ENCODE results near the gene RAB4A.

RAB4A gene, protein sequence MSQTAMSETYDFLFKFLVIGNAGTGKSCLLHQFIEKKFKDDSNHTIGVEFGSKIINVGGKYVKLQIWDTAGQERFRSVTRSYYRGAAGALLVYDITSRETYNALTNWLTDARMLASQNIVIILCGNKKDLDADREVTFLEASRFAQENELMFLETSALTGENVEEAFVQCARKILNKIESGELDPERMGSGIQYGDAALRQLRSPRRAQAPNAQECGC

DNA sequence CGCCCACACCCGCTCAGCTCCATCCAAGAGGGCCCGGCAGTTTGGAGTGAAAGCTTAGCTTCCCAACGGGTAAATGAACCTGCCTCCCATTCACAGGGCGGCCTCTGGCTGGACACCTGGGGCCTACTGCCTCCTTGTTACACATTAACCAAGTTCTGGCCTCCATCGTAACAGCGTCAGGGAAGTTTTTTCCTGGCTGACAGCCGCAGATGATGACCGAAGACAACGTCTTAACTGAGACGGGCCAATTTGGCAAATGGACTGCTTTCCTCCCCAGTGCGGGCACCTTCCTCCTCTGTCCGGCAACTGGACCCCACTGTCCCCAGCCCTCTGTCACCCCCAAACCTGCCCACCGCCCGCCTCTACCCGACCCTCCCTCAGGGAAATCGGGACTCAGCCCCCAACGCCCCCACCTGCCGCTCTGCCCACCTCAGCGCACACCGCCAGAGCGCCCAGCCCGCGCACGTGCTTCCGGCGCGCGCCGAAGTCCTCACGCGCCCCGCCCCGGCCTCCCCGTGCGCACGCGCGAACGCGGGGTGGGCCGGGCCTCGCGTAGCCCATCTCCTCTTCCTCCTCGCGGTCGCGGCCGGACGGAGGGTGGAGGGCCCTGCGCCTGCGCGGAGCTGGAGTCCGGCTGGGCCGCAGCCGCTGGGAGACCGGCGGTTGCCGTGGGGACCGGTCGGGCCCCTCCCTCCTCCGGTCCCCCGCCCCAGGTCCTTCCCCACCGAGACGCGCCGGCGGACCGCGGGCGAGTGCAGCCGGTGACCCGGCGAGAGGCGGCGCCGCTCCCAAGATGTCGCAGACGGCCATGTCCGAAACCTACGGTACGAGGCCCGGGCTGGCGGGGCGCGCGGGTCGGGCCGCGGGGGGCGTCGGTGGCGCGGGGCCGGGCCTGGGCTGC lies at the start of gene RAB4A:
Gene RAB4A, plus strand, starts transcription at position 565 of the 901 bp plus-strand sequence. Its CDS starts 229 bp downstream, at position 794.
- no peak for DNase-seq

DNA sequence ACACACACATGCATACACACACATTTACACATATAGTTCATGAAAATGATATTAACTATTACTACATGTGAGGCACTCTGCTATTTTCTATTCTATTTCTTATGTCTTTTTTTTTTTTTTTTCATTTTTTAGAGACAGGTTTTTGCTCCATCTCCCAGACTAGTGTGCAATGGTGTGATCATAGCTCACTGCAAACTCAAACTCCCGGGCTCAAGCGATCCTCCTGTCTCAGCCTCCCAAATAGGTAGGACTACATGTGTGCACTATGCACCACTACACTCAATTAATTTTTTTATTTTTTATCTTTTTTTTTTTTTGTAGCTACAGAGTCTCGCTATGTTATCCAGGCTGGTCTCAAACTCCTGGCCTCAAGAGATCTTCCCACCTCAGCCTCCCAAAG lies 48.8 kb upstream of the RAB4A start:
- no peak for DNase-seq

DNA sequence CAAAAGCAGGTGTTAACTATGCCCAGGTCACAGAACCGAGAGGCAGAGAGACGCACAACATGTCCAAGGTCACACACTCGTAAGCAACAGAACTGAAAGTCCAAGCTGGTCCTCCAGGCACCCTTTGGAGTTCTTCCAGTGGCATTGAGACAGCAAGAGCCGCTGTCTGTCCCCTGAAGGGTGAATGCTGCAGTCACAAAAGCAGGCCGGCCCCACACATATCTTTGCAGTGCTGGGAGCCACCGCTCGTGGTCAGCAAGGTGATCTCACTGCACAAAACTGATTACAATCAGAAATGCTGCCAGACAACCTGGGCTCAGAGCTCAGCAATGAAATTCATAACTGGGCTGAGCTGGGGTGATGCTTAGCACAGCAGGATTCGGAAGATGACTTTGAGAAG lies 47.4 kb upstream of the RAB4A start:
- DNase-seq = no peak

DNA sequence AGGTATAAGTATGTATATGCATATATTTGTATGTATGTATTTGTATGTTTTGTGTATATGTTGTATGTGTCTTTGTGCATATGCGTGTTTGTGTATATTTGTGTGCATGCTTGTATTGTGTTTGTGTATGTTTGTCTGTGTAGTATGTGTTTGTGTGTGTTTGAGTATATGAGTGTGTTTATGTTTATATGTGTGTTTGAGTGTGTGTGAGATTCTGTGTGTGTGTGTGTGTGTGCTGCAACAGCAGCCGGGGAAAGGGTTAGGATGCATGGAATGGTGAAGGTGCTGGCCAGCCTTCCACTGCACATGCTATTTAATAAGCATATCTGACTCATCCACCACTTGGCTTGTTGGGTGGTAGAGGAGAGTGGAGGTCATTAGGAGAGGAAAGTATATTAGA lies 46.6 kb upstream of the RAB4A start:
- no peak for DNase-seq

DNA sequence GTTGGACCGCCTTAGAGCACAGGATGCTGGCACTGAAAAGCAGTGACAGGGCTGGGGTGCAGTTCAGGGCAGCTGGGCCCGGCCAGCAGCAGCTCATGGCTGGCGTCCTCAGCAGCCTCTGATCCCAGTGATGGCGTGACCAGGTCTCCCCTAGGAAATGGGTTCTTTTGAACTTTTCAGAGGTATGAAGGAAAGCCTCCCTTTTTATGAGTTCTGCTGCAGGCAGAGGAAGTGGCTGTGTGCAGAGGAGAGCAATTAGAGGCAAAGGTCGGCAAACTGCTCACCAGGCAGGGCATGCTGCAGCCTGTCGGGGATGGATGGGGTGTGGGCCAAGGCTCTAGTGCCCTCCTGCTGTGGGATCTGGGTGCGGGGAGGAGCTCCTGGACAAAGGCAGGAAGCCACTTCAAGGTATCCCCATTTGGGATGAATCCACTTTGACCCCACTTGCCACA lies 45.6 kb upstream of the RAB4A start:
- DNase-seq = no peak

DNA sequence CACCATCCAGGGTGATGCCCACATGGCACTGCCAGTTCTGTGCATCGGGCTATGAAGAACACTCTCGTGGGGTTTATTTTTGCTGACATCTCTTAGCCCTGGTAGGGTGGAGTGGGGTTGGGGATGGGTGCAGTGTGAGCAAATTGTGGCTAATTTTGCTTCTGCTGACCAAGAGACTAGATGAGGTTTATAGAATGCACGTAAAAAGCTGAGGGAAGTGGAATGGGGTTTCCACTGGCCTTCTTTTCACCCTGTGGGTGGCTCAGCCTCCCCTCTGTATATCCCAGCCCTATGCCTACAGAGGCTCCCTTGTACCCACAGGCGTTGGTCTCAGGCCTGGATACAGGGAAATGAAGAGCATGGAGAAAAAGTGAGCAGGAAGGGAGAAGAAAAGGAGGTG lies 44.1 kb upstream of the RAB4A start:
- no peak for DNase-seq

DNA sequence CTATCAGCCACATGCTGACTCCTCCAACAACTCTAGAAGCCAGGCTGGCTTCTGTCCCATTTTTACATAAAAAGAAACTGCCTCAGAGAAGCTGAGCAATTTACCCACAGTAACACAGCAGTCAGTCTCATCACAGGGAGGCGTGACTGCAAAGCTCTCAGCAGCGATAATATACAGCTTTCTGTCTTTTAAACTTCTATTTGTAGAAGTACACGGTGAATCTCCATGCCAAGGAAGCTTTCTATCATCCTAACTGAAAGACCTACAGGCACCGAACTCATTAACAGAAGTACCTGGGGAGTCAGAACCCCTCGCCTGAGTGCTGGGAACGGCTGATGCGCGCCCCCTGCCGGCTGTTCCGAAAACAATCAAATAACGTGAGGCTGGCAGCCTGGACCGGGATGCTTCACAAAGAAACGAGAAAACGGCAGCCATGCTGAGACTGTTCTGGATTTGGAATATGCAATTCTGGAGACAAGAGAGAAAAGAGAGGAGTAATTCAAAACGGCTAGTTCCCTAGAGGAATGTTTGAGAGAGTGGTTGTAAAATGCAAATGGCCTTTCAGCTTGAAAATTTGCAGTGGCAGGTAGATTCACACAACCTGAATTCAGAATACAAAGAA lies 43.5 kb upstream of the RAB4A start:
- peak; percentile 85 for DNase-seq

DNA sequence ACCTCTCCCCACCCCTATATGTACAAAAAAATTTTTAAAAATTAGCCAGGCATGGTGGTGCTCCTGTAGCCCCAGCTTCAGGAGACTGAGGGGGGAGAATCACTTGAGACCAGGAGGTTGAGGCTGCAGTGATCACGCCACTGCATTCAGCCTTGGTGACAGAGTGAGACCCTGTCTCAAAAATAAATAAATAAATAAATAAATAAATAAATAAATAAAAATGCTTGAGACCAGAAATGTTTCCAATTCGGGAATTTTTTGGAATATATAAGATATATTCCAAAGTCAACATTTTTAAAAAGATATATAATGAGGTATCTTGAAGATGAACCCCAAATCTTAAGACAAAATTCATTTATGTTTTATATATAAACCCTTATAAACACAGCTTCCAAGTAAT lies 42.4 kb upstream of the RAB4A start:
- no peak for DNase-seq

DNA sequence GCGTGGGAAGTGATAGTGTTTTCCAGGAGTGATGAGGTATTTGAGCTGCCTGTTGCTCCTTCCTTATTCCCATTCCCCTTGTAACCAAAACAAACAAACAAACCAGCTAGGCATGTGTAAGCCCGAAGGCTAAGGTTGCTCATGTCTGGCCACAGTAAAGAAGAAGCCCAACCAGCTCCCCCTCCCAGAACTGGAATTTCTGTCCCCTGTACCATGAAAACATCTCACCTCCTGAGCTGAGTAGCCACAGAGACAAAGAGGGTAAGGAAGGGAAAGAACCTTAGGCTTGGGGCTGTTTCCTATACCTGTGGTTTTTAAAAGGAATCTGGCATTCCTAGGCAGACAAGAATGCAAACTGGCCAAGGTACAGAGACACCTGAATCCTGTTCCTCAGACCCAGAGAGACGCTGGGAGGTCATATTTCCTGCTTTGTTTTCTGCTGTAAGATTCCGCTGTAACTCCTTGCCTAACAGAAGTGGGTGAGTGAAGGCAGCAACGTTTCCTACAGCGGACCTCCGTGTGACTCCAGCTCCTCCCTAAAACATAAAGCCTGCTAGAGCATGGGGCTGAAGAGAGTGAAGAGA lies 41.7 kb upstream of the RAB4A start:
- DNase-seq = no peak

DNA sequence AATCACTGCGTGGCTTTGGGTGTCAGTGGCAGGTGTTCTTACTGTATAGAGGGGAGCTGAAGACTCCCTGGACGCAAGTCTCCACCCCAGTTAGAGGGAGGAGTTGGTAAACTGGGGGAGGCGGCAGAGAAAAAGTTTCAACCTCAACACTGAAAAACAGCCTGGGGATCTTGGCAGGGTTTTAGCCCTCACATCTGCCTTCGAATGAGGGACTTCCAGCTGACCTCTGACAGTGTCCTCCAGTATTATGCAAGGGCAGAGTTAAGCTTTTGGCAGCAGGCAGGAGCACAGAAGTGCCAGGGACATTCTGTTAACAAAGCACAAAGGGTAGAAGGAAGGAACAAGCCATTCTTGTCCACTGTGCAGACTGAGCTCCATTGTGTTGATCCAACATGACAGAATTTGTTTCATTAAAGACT lies 41.2 kb upstream of the RAB4A start:
- DNase-seq = no peak

DNA sequence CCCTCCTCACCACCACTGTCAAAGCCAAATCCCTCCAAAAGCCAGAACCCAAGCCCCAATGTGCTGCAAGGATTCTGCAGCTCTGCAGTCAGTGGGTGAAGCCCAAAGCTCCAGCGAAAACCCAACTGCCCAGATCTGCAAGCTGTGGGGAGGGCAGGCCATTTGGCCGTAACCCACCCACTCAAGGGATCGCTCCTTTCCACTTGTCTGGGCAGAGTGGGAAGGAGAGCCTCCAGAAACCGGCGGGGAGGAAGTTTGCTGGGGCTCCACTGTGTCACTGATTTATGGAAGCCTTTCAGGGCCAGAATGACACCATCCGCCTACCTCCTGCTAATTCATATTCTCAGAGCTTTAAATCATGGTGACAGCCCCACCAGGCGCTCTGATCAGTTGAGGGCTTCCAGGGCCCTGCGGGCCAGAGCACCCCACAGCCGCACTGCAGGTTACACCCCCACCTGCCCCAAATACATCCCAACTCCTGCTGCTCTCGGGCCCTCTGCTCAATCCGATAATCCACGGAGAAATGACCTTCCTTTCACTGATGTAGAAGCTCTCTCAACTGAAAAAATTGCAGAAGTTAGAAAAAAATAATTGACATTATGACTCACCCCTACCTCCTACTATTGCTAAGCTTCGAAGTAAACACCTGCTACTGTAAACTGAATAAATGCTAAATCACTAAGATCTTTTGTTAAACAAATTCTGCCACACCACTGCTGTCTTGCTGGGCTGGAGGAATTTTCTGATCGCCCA lies 40.6 kb upstream of the RAB4A start:
- no peak for DNase-seq

DNA sequence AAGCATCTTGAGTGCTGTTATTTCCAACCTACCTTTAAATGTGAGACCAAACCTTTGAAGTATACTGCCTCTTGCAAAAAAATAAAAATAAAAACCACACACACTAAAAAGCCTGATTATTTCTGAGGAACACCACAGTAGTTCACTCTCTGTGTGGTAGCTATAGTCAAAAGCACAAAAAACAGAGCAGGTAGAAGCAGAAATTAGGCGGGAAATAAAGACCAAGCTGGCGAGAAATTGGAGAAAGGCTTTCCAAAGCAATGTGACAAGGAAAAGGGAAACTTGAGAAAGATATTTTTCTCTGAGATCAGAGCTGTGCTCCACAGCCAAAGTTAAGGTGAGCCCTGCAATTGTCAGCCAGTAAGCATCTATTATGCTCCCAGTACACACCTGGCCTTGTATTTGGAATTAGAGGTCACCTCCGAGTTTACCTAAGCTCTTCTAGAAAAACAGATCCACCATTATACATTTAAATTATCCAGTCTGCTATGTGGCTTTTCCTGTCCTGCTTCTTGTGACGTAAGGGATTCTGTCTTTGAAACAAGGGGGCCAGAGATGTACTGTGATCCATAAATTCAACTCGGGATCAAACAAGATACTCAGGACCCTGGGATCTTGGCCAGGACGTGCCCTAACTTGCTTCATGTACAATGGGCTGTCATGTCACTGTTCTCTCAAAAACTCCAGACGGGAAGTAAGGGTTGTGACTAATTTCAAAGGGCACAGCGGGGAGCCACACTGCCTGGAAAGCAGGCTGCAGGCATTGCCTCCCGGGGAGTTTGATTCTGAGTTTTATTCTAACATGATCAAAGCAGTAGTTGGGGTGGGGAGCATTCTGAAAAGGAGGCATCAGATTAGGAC lies 39.8 kb upstream of the RAB4A start:
- DNase-seq = no peak

DNA sequence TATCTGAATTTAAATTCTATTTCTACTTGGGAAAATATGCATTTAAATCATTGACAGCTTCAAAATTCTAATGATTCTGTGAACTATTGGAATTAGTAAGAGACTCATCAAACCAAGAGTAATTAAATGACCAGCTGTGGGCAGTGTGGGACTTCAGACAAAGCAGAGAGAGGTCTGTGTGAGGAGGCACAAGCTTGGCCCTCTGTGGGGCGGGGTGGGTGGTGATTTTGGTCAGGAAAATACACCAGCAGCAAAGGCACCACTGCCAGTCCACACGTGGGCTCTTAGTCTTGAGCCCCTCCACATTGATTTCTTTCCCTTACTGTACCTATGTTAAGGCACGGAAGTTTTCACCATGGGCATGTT lies 39.2 kb upstream of the RAB4A start:
- DNase-seq = no peak

DNA sequence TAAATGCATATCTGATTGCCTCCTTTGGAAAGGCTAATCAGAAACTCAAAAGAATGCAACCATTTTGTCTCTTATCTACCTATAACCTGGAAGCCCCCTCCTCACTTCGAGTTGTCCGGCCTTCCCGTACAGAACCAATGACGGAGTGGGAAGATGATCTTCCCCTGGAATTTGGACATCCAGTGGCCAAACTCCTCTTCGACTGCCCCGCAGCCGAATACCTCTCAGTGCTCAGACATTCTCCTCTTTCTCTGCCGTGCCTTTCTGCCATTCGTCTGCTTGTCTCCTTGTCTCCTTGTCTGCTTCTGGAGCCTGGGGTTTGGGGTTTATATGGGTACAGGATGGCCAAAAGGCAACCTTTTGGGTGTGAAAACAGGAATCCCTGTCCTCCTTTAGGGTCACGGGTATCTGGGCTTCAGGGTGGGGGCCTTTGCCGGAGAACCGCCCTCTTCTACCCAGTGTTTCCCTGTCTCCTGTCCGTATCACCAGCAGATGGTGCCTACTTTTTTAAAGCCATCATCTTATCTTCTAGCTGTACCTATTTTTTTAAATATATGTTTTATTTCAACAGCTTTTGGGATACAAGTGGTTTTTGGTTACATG lies 35.9 kb upstream of the RAB4A start:
- no peak for DNase-seq

DNA sequence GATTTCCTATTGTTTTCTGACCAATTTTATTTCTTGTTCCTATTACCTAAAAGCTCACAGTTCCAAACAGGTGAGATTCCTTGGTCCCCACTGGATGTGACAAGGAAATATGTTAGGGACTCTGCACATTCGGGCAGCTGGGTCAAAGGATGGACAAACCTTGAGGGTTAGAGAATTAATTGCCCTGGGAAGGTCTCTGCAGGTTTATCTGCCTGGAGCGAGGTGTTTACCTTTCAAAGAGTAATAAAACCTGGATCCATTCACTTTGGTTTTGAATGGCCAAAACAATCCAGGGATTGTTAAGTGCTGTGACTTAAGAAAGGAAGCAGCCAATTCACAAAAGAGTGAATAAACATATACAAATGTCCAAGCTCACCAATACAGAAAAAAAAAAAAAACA lies 33.6 kb upstream of the RAB4A start:
- DNase-seq = no peak

DNA sequence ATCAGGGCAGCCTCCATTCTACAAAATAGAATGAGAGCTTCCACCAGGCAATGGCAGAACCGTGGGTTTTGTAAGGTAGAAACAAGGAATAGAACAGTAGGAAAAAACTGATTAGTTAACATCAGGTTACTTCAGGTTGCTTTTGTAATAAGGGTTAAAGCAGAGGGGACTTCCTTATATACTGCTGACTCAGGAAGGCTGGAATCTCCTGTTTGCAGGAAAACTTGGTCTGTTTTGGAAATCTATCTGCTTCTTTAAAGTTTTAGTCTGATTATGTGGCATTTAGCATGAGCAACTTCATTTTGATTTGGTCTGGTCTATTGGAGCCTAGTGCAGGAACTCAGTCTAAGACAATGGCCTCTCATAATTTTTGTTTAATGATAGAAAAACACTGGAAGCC lies 32.7 kb upstream of the RAB4A start:
- no peak for DNase-seq

DNA sequence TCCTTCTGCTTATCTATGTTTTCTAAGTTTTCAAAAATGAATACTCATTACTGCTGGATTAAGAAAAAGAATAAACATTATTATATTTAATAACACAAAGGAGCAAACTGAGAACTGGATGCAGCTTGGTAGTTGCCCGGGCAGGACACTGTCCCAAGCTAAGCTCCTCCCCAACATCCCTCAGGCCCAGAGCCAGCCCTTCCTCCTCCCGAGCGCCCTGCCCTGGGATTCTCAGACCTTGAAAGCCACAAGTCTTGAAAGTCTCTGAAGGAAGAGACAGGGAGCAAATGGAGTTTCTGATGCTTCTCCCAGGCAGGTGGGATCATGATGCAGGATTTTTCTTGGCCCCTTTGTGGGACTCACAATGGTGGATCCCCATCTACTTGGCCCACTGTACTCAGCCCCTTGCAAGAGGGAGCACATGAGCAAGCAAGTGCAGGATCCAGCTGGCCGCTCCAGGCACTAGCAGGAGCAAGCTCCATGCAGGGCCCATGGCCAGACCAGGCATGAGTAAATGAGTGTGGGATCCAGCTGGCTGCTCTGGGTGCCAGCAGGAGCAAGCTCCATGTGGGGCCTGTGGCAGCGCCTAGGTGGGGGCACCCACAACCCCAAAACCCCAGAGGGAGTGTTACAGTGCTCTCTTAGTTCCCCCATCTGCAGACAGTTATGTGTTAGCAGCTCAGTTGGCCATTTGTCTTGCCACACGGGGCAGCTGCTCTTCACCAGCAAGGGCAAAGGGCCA lies 32.1 kb upstream of the RAB4A start:
- no peak for DNase-seq

DNA sequence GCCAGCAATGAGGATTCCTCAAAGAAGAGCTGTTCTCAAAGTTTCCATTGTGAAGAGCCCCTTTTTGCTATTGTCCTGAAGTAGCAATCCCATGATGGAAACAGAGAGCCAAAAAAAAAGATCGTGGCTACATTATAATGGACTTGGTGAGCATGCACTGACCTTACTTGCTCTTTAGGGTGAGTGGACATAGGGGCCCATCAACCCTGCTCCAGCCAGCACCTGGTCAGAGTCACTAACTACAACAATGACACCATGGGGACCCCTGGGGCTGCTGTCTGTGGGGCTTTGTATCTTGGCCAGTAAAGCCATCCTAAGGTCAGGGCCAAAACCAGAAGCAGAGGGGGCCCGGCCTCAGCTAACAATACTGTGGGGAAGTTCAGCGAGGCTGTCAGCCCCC lies 30.4 kb upstream of the RAB4A start:
- no peak for DNase-seq

DNA sequence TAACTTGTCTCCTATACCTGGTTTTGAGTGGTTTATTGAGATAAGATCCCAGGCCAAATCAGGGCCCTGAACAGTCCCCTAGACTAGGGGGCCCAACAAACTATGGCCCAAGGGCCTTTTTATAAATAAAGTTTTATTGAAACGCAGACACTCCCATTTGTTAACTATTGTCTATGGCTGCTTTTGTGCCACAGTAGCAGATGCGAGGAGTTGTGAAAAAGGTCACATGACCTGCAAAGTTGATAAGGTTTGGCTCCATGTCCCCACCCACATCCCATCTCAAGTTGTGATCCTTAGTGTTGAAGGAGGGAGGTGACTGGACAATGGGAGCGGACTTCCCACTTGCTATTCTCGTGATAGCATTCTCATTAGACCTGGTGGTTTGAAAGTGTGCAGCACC lies 29.5 kb upstream of the RAB4A start:
- no peak for DNase-seq

DNA sequence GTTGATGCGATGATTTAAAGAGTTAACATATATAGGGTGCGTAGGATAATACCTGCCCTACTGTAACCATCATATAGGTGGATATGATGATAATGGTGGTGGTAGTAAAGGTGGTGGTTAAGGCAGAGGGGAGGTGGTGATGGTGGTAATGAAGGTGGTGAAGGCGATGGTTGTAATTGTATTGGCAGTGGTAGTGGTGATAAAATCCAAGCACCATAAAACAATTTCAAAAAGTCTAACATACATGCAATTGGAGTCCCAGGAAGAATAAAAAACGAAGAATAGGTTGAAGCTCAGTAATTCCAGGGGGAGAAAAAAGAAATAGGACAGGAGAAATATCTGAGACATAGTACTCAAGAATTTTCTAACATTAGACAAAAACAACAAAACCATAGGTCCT lies 27.3 kb upstream of the RAB4A start:
- DNase-seq = no peak

DNA sequence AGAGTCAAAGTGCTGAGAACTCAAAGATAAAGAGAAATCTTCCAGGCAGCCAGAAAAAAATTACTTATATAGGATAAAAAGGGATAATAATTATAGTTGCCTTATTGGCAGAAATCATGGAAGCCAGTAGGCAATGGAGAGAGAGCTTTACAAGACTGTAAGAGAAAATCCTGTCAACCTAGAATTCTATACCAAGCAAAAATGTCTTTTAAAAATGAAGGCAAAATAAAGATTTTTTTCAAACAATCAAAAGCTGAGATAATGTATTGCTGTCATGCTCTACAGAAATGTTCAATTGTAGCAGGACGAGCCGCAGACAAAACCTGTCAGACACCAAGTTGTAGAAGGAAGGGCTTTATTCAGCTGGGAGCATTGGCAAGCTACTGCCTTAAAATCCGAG lies 26.8 kb upstream of the RAB4A start:
- DNase-seq = no peak
